Liver (tissue), 3 donors: ENCODE results near the gene RSRC1.

Experiments used
- CTCF ChIP-seq: fragments of 150-350 bp; IDR thresholded peaks from 2 replicates; pipeline ENCODE4 v1.5.1; 2017; ENCODE audit warnings: improper control_type of control experiment, low read depth, low read length; ENCODE audit not compliant: missing input control
- JUND ChIP-seq, 2 donors: IDR thresholded peaks; 2 replicates each; pipeline ENCODE4 v1.6.1; 2016; ENCODE audit warnings: antibody characterized with exemption in 2 of 2
- TAF1 ChIP-seq: conservative IDR thresholded peaks from 2 replicates; pipeline ENCODE4 v1.6.1; 2016; ENCODE audit warnings: antibody characterized with exemption, mild to moderate bottlenecking
- TF ChIP-seq, protein P1 (sequence below): IDR thresholded peaks from 2 replicates; pipeline ENCODE4 v1.6.1; 2016; ENCODE audit warnings: antibody characterized with exemption, mild to moderate bottlenecking
- donor health status: healthy.
- donor health status: healthy.

- no peak for TF ChIP-seq CTCF
- no peak for TF ChIP-seq JUND (IDR thresholded peaks at IDR 0.05)
- TF ChIP-seq, protein P1, sequence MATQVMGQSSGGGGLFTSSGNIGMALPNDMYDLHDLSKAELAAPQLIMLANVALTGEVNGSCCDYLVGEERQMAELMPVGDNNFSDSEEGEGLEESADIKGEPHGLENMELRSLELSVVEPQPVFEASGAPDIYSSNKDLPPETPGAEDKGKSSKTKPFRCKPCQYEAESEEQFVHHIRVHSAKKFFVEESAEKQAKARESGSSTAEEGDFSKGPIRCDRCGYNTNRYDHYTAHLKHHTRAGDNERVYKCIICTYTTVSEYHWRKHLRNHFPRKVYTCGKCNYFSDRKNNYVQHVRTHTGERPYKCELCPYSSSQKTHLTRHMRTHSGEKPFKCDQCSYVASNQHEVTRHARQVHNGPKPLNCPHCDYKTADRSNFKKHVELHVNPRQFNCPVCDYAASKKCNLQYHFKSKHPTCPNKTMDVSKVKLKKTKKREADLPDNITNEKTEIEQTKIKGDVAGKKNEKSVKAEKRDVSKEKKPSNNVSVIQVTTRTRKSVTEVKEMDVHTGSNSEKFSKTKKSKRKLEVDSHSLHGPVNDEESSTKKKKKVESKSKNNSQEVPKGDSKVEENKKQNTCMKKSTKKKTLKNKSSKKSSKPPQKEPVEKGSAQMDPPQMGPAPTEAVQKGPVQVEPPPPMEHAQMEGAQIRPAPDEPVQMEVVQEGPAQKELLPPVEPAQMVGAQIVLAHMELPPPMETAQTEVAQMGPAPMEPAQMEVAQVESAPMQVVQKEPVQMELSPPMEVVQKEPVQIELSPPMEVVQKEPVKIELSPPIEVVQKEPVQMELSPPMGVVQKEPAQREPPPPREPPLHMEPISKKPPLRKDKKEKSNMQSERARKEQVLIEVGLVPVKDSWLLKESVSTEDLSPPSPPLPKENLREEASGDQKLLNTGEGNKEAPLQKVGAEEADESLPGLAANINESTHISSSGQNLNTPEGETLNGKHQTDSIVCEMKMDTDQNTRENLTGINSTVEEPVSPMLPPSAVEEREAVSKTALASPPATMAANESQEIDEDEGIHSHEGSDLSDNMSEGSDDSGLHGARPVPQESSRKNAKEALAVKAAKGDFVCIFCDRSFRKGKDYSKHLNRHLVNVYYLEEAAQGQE = no peak
- no peak for TF ChIP-seq TAF1
Observed at GRCh38 chr3:158520433-158520832, 410.5 kb downstream of the RSRC1 start.
